ENCODE measurements around the gene ANKRD37.

DNA sequence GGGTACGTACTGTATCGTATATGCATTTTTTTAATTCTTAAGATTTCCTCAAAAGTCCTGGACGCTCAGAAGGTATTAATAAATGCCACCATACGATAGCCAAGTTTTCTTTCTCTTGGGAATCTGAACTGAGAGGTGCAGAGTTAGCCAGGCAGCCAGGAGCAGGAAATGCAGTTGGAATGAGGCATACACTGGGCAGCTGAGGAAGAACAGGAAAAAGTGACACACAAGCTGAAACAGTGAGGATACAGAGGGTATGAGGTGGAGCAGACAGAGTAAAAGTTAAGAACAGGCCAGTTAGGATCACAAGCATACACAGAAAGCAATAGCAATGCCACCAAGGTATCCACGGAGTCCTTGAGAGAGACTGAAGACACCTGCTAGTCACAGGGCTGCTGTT lies 15.8 kb downstream of the ANKRD37 start:
- TF ChIP-seq, protein P1, sequence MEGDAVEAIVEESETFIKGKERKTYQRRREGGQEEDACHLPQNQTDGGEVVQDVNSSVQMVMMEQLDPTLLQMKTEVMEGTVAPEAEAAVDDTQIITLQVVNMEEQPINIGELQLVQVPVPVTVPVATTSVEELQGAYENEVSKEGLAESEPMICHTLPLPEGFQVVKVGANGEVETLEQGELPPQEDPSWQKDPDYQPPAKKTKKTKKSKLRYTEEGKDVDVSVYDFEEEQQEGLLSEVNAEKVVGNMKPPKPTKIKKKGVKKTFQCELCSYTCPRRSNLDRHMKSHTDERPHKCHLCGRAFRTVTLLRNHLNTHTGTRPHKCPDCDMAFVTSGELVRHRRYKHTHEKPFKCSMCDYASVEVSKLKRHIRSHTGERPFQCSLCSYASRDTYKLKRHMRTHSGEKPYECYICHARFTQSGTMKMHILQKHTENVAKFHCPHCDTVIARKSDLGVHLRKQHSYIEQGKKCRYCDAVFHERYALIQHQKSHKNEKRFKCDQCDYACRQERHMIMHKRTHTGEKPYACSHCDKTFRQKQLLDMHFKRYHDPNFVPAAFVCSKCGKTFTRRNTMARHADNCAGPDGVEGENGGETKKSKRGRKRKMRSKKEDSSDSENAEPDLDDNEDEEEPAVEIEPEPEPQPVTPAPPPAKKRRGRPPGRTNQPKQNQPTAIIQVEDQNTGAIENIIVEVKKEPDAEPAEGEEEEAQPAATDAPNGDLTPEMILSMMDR (IDR thresholded peaks at IDR 0.05), result no peak
- no peak for TF ChIP-seq POLR2A (IDR thresholded peaks at IDR 0.05)
